Thymus (tissue), 11 donors: ENCODE measurements around the gene RTCB. TPM values are rescaled to one million over a fixed set of nuclear protein-coding genes. Genes with fewer than 3 reads are reported as not detected.
"Not testable (repeated sequence)": the region's sequence is repeated elsewhere in the genome, so short reads cannot be mapped to it uniquely, and the experiment has no call there.

Experiments used
- DNase-seq, 9 donors: peaks; one replicate each; pipeline ENCODE4 v3.0.0-alpha.2; 2013; ENCODE audit warnings: low spot score in 9 of 9, low read depth in 6 of 9, missing footprints in 1 of 9
- H3K27ac ChIP-seq, 2 donors: one replicate each; pipeline ENCODE4 v1.5.1; 2013; ENCODE audit warnings: control low read depth in 1 of 2, low read depth in 1 of 2, low read length in 1 of 2, mild to moderate bottlenecking in 1 of 2, moderate library complexity in 1 of 2
- H3K27me3 ChIP-seq, 2 donors: one replicate each; pipeline ENCODE4 v1.5.1; 2013; ENCODE audit warnings: low read length in 1 of 2; ENCODE audit not compliant: control insufficient read depth in 2 of 2, insufficient read depth in 1 of 2
- H3K36me3 ChIP-seq, 2 donors: one replicate each; pipeline ENCODE4 v1.5.1; 2013; ENCODE audit warnings: low read length in 1 of 2, mild to moderate bottlenecking in 1 of 2, moderate library complexity in 1 of 2; ENCODE audit not compliant: control insufficient read depth in 2 of 2, insufficient read depth in 2 of 2
- H3K4me1 ChIP-seq, 2 donors: one replicate each; pipeline ENCODE4 v1.5.1; 2013; ENCODE audit warnings: low read length in 2 of 2; ENCODE audit not compliant: control insufficient read depth in 2 of 2, insufficient read depth in 2 of 2
- H3K4me3 ChIP-seq, 2 donors: one replicate each; pipeline ENCODE4 v1.5.1; 2013; ENCODE audit warnings: low read length in 2 of 2, control low read depth in 1 of 2, mild to moderate bottlenecking in 1 of 2
- H3K9me3 ChIP-seq, 2 donors: one replicate each; pipeline ENCODE4 v1.5.1; 2013; ENCODE audit warnings: low read length in 1 of 2, mild to moderate bottlenecking in 1 of 2; ENCODE audit not compliant: control insufficient read depth in 2 of 2, insufficient read depth in 1 of 2
- WGBS: extraction: QIAGEN DNeasy Blood & Tissue Kit; methylation state at CpG from one replicate; pipeline ENCODE4 v1.1.7; 2013; 5-methylcytosine and 5-hydroxymethylcytosine counted together
- polyA plus RNA-seq: library from polyadenylated mRNA; stranded (reverse); fragments of 200-250 nt; gene quantifications from one replicate; pipeline ENCODE4 v1.2.3, GENCODE V29; 2013
- total RNA-seq: library from RNA; stranded (reverse); fragments of 120-200 nt; gene quantifications from one replicate; pipeline ENCODE4 v1.2.4, GENCODE V29; 2013
- donor health status: healthy.

RTCB gene
- total and polyA plus RNA-seq, 2 donors = 39.9 to 114 TPM

- DNase-seq = no peak
- Histone ChIP-seq H3K27me3 (peaks cover 0 to 3% of the 10 kb centered on the region in 2 donors), H3K4me1 (no peaks in the 10 kb centered on the region), H3K4me3 (no peak overlapping the region), H3K36me3 (no peaks in the 10 kb centered on the region), H3K27ac (no peak overlapping the region), H3K9me3 (no peaks in the 10 kb centered on the region)
- 58% methylated on average over 4 of the region's 4 CpGs for WGBS
These were observed 33.3 kb downstream of the RTCB start for GRCh38 chr22:32378707-32379272.

GRCh38 chr22:32376681-32377080, 35.4 kb downstream of the RTCB start:
- WGBS = 88% methylated on average over 5 of the region's 5 CpGs
- H3K36me3 ChIP-seq = no peaks in the 10 kb centered on the region
- no peaks in the 10 kb centered on the region for H3K4me1 ChIP-seq
- no peak for DNase-seq
- no peak overlapping the region for H3K27ac ChIP-seq
- H3K4me3 ChIP-seq = no peak overlapping the region
- no peaks in the 10 kb centered on the region for H3K9me3 ChIP-seq
- H3K27me3 ChIP-seq = peaks cover 0 to 3% of the 10 kb centered on the region in 2 donors

- Histone ChIP-seq H3K27ac (no peak overlapping the region), H3K27me3 (peaks cover 0 to 3% of the 10 kb centered on the region in 2 donors), H3K4me1 (no peaks in the 10 kb centered on the region), H3K36me3 (no peaks in the 10 kb centered on the region), H3K9me3 (no peaks in the 10 kb centered on the region), H3K4me3 (no peak overlapping the region)
- no peak for DNase-seq
- 93% methylated on average over 7 of the region's 7 CpGs for WGBS
These were observed 36.2 kb downstream of the RTCB start for GRCh38 chr22:32375678-32376450.

- WGBS = 96% methylated on average over 5 of the region's 5 CpGs
- Histone ChIP-seq H3K4me3 (no peak overlapping the region), H3K27ac (no peak overlapping the region), H3K9me3 (no peaks in the 10 kb centered on the region), H3K4me1 (no peaks in the 10 kb centered on the region), H3K36me3 (no peaks in the 10 kb centered on the region), H3K27me3 (no peaks in the 10 kb centered on the region)
- DNase-seq = no peak
These were observed 47.8 kb downstream of the RTCB start for GRCh38 chr22:32364210-32364609.

- no peaks in the 10 kb centered on the region for H3K4me1 ChIP-seq
- H3K27me3 ChIP-seq = no peaks in the 10 kb centered on the region
- WGBS = 96% methylated on average over 2 of the region's 2 CpGs
- no peaks in the 10 kb centered on the region for H3K9me3 ChIP-seq
- no peaks in the 10 kb centered on the region for H3K36me3 ChIP-seq
- no peak overlapping the region for H3K27ac ChIP-seq
- no peak for DNase-seq
- no peak overlapping the region for H3K4me3 ChIP-seq
These were observed 50.8 kb downstream of the RTCB start for GRCh38 chr22:32361257-32361656.

GRCh38 chr22:32360096-32360495, 52.0 kb downstream of the RTCB start:
- not testable (repeated sequence) for H3K27ac ChIP-seq, H3K36me3 ChIP-seq, H3K4me1 ChIP-seq, H3K9me3 ChIP-seq, DNase-seq, H3K4me3 ChIP-seq, H3K27me3 ChIP-seq
- 93% methylated on average over 11 of the region's 11 CpGs for WGBS

GRCh38 chr22:32357567-32357966, 54.5 kb downstream of the RTCB start, which contains the start of gene RFPL3:
TSS of gene RFPL3 (plus strand) at chr22:32357867. CDS start at chr22:32358072, 205 bp downstream.
- 85% methylated on average over 9 of the region's 9 CpGs for WGBS
- H3K4me3 ChIP-seq, H3K4me1 ChIP-seq, H3K27ac ChIP-seq, DNase-seq, H3K27me3 ChIP-seq, H3K36me3 ChIP-seq, H3K9me3 ChIP-seq: not testable (repeated sequence)

GRCh38 chr22:32355760-32356159, 56.3 kb downstream of the RTCB start:
- H3K27me3 ChIP-seq = no peaks in the 10 kb centered on the region
- H3K4me1 ChIP-seq = no peaks in the 10 kb centered on the region
- H3K4me3 ChIP-seq = no peak overlapping the region
- WGBS = 87% methylated on average over 3 of the region's 3 CpGs
- H3K36me3 ChIP-seq = no peaks in the 10 kb centered on the region
- H3K27ac ChIP-seq = no peak overlapping the region
- no peaks in the 10 kb centered on the region for H3K9me3 ChIP-seq
- DNase-seq = no peak

- Histone ChIP-seq H3K4me3 (no peak overlapping the region), H3K27ac (no peak overlapping the region), H3K36me3 (no peaks in the 10 kb centered on the region), H3K27me3 (no peaks in the 10 kb centered on the region), H3K9me3 (no peaks in the 10 kb centered on the region), H3K4me1 (no peaks in the 10 kb centered on the region)
- DNase-seq = no peak
- WGBS = 92% methylated on average over 30 of the region's 30 CpGs
These were observed 57.4 kb downstream of the RTCB start for GRCh38 chr22:32354360-32355351.
